A549 (cell line): Measurements from ENCODE around the gene SVOPL. TPM values are rescaled to one million over a fixed set of nuclear protein-coding genes. Genes with fewer than 3 reads are reported as not detected.

ENCODE experiments used
- ATAC-seq, 2 experiments: fragments of 200-7000 bp in 1 of 2; fragments of >200 bp in 1 of 2; cut with Nextera tagmentation in 1 of 2; cut with Tn5 transposase in 1 of 2; 3 replicates each; pipeline versions ENCODE4 v1.8.0 to v1.9.1; 2018 to 2020; ENCODE audit warnings: mild to moderate bottlenecking in 1 of 2, moderate library complexity in 1 of 2
- CTCF ChIA-PET: fragments of 300-600 bp; sonication (Branson Sonifier 250); formaldehyde crosslinking; extraction: SDS; loops from one replicate; lab custom pipeline; 2021; ENCODE audit warnings: antibody characterized with exemption, inconsistent platforms; lab: Yijun Ruan, JAX
- POLR2A ChIA-PET: fragments of 350-600 bp; formaldehyde crosslinking; extraction: SDS; loops from one replicate; lab custom pipeline; 2021; ENCODE audit warnings: antibody characterized with exemption, inconsistent platforms; lab: Yijun Ruan, JAX
- DNase-seq, 2 experiments: peaks; one replicate each; pipeline versions ENCODE4 v3.0.0 to v3.0.0-alpha.2; 2011 to 2016; ENCODE audit warnings: low read depth in 1 of 2, low spot score in 1 of 2
- FAIRE-seq: peaks from 2 replicates; lab custom pipeline; 2011; peaks lifted over from hg19 to GRCh38; lab: Jason Lieb, UNC
- H3K27ac ChIP-seq, 2 experiments: fragments of >200 bp; sonication (Bioruptor Twin); formaldehyde crosslinking; 3 replicates each; pipeline ENCODE4 v1.5.1; 2016 to 2017
- H3K4me1 ChIP-seq: fragments of >200 bp; sonication (Bioruptor Twin); formaldehyde crosslinking; 3 replicates; pipeline ENCODE4 v1.6.1; 2016
- H3K4me2 ChIP-seq: fragments of >200 bp; sonication (Bioruptor Twin); formaldehyde crosslinking; 3 replicates; pipeline ENCODE4 v1.6.1; 2016
- H3K4me3 ChIP-seq: fragments of >200 bp; sonication (Bioruptor Twin); formaldehyde crosslinking; 3 replicates; pipeline ENCODE4 v1.5.1; 2016
- H3K9me3 ChIP-seq: fragments of >200 bp; sonication (Bioruptor Twin); formaldehyde crosslinking; 3 replicates; pipeline ENCODE4 v1.6.1; 2016
- CBX2 ChIP-seq: fragments of 200-600 bp; sonication (generic); IDR thresholded peaks from 2 replicates; pipeline ENCODE4 v1.6.1; 2016; ENCODE audit warnings: low read depth, mild to moderate bottlenecking, borderline replicate concordance
- CHD4 ChIP-seq: fragments of 200-600 bp; sonication (generic); IDR thresholded peaks from 2 replicates; pipeline ENCODE4 v1.6.1; 2016; ENCODE audit warnings: antibody characterized with exemption, mild to moderate bottlenecking, borderline replicate concordance
- EHF ChIP-seq: fragments of 250-450 bp; sonication (Bioruptor Pico); IDR thresholded peaks from 2 replicates; pipeline ENCODE4 v1.5.0; 2020; ENCODE audit warnings: mild to moderate bottlenecking
- EHMT2 ChIP-seq: fragments of 200-600 bp; sonication (generic); IDR thresholded peaks from 2 replicates; pipeline ENCODE4 v1.6.1; 2016; ENCODE audit warnings: antibody characterized with exemption, low read depth, mild to moderate bottlenecking, moderate library complexity
- FOXS1 ChIP-seq: fragments of 250-450 bp; sonication (Bioruptor Pico); IDR thresholded peaks from 2 replicates; pipeline ENCODE4 v1.5.0; 2020; ENCODE audit warnings: mild to moderate bottlenecking, moderate library complexity
- HEYL ChIP-seq: fragments of 250-450 bp; sonication (Bioruptor Pico); IDR thresholded peaks from 2 replicates; pipeline ENCODE4 v1.8.0; 2021; ENCODE audit warnings: mild to moderate bottlenecking, moderate library complexity
- HOXB5 ChIP-seq: fragments of 250-450 bp; sonication (Bioruptor Pico); IDR thresholded peaks from 2 replicates; pipeline ENCODE4 v1.5.0; 2020; ENCODE audit warnings: mild to moderate bottlenecking, moderate library complexity
- KDM1A ChIP-seq: fragments of 200-600 bp; sonication (generic); IDR thresholded peaks from 2 replicates; pipeline ENCODE4 v1.6.1; 2016; ENCODE audit warnings: low read depth, mild to moderate bottlenecking
- MAZ ChIP-seq: fragments of 150-350 bp; IDR thresholded peaks from 2 replicates; pipeline ENCODE4 v1.6.1; 2014; ENCODE audit warnings: antibody characterized with exemption, low read depth, low read length, borderline replicate concordance
- NR3C1 ChIP-seq: fragments of >200 bp; sonication (Bioruptor Twin); formaldehyde crosslinking; IDR thresholded peaks from 3 replicates; pipeline ENCODE4 v1.6.1; 2017
- POLR2A ChIP-seq: IDR thresholded peaks from 2 replicates; pipeline ENCODE4 v1.6.1; 2012; ENCODE audit warnings: mild to moderate bottlenecking, low read length
- POLR2AphosphoS2 ChIP-seq: conservative IDR thresholded peaks from 2 replicates; pipeline ENCODE4 v1.6.1; 2012; ENCODE audit warnings: low read length, improper control_type of control experiment, inconsistent platforms
- RAD21 ChIP-seq, 2 experiments: fragments of >200 bp in 1 of 2; sonication (Bioruptor Twin) in 1 of 2; formaldehyde crosslinking in 1 of 2; IDR thresholded peaks in 1 of 2; conservative IDR thresholded peaks in 1 of 2; 2 replicates in 1 of 2; 3 replicates in 1 of 2; pipeline ENCODE4 v1.6.1; 2012 to 2018; ENCODE audit warnings: inconsistent platforms in 1 of 2
- RCOR1 ChIP-seq: fragments of 150-350 bp; IDR thresholded peaks from 2 replicates; pipeline ENCODE4 v1.6.1; 2014; ENCODE audit warnings: antibody characterized with exemption, low read length, low read depth
- SREBF2 ChIP-seq: fragments of 450-650 bp; IDR thresholded peaks from 2 replicates; pipeline ENCODE4 v1.6.1; 2014; ENCODE audit warnings: mild to moderate bottlenecking, moderate library complexity
- TFCP2L1 ChIP-seq: fragments of 250-450 bp; sonication (Bioruptor Pico); IDR thresholded peaks from 2 replicates; pipeline ENCODE4 v1.5.0; 2021; ENCODE audit warnings: mild to moderate bottlenecking
- TP53 ChIP-seq: fragments of 250-450 bp; sonication (Bioruptor Pico); IDR thresholded peaks from 2 replicates; pipeline ENCODE4 v1.5.0; 2021; ENCODE audit warnings: mild to moderate bottlenecking, moderate library complexity
- ZC3H11A ChIP-seq: fragments of 450-650 bp; IDR thresholded peaks from 2 replicates; pipeline ENCODE4 v1.6.1; 2014; ENCODE audit warnings: antibody characterized with exemption, mild to moderate bottlenecking
- WGBS: methylation state at CpG from one replicate; pipeline ENCODE4 v1.1.6; 2017; ENCODE audit errors: missing lambda C conversion rate; 5-methylcytosine and 5-hydroxymethylcytosine counted together
- polyA plus RNA-seq, 4 experiments: library from polyadenylated mRNA; depleted of rRNA in 3 of 4; stranded (reverse); fragments of >200 nt; fragmentation: RNase III in 1 of 4; extraction: RNeasy Plus Mini Kit Qiagen cat#74134 plus additional on column Dnase treatment in 1 of 4; gene quantifications; 2 replicates in 3 of 4; 3 replicates in 1 of 4; pipeline ENCODE4 v1.2.3, GENCODE V29; 2011 to 2017
- TF ChIP-seq, protein P1 (sequence below): fragments of 150-350 bp; IDR thresholded peaks from 2 replicates; pipeline ENCODE4 v1.6.1; 2014; ENCODE audit warnings: low read depth, mild to moderate bottlenecking, low read length
- TF ChIP-seq, protein P2 (sequence below): fragments of >200 bp; sonication (Bioruptor Twin); formaldehyde crosslinking; IDR thresholded peaks from 3 replicates; pipeline ENCODE4 v1.6.1; 2016
- TF ChIP-seq, protein P3 (sequence below): fragments of >200 bp; sonication (Bioruptor Twin); formaldehyde crosslinking; IDR thresholded peaks from 3 replicates; pipeline ENCODE4 v1.5.1; 2016
- TF ChIP-seq, protein P4 (sequence below): fragments of >200 bp; sonication (Bioruptor Twin); formaldehyde crosslinking; IDR thresholded peaks from 2 replicates; pipeline ENCODE4 v1.6.1; 2016
- TF ChIP-seq, protein P5 (sequence below): IDR thresholded peaks from 2 replicates; pipeline ENCODE4 v1.6.1; 2012
- TF ChIP-seq, protein P6 (sequence below): IDR thresholded peaks from 2 replicates; pipeline ENCODE4 v1.6.1; 2012; ENCODE audit warnings: low read depth, borderline replicate concordance

SVOPL gene
- polyA plus RNA-seq, 2 of the 4 experiments (the other 2 are of a cell fraction): 0.21 TPM; not detected in 1

DNA sequence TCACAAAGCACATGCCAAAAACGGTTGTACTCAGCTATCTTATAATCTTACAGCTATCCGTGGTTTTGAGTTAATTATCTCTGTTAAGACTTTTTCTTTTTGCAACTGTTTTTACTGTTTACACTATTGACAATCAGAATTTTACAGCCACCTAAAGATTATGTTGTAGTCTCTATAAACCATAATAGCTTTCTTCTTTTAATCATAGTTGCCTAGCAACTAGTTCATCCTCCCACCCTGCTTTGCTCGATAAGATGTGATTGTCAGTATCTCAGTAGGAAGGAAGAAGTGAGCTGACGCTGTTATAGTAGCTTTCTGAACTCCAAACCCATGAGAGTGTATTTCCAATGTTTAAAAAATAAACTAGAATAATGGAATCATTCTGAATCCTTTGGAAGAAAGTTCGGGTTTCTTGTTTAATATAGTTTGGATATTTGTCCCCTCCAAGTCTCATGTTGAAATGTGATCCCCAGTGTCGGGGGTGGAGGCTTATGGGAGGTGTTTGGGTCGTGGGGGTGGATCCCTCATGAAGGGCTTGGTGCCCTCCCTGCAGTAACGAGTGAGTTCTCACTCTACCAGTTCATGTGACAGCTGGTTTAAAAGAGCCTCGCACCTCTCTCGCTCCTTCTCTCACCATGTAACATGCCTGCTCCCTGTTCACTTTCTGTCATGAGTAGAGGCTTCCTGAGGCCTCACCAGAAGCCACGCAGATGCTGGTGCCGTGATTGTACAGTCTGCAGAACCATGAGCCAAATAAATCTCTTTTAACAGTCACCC is 68.1 kb downstream of the SVOPL start:
- no peak overlapping the region for H3K4me2 ChIP-seq
- WGBS: 30% methylated on average over 12 of the region's 12 CpGs
- CTCF ChIA-PET: interaction anchor here (1.2 to 1.4 kb wide), 2 partner anchors 12 to 13 kb away, joined by 4 read pairs; no protein-coding TSS in a partner anchor

DNA sequence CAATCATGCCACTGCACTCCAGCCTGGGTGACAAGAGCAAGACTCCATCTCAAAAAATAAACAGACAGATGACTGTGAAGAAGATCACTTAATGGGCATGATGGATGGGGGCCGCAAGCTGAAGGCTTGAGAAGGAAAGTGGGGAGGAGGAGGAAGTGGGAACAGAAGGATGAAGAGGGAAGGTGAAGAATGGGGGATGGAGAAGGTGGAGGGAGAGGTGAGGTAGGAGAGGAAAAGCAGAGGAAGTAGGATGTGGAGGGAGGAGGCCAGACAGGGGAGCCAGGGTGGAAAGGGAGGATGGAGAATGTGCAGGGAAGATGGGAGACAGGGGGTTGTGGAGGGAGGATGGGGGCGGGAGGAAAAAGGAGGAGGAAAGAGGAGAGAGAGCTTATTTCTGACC is 68.8 kb downstream of the SVOPL start:
- Histone ChIP-seq H3K4me2 (no peak overlapping the region), H3K4me1 (no peaks in the 10 kb centered on the region), H3K4me3 (no peak overlapping the region), H3K9me3 (no peaks in the 10 kb centered on the region)
- CTCF ChIA-PET: interaction anchor here (1.2 to 1.4 kb wide), 2 partner anchors 12 kb away, joined by 4 read pairs; no protein-coding TSS in a partner anchor
- no peak for ATAC-seq
- TF ChIP-seq EHF (CRISPR knock-in tag) (no peak), TP53 (CRISPR knock-in tag) (no peak), HEYL (CRISPR knock-in tag) (no peak), SREBF2 (no peak), HOXB5 (CRISPR knock-in tag) (no peak), POLR2A (no peak), NR3C1 (no peak)
- TF ChIP-seq, protein P1, sequence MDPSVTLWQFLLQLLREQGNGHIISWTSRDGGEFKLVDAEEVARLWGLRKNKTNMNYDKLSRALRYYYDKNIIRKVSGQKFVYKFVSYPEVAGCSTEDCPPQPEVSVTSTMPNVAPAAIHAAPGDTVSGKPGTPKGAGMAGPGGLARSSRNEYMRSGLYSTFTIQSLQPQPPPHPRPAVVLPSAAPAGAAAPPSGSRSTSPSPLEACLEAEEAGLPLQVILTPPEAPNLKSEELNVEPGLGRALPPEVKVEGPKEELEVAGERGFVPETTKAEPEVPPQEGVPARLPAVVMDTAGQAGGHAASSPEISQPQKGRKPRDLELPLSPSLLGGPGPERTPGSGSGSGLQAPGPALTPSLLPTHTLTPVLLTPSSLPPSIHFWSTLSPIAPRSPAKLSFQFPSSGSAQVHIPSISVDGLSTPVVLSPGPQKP: no peak
- TF ChIP-seq, protein P2, sequence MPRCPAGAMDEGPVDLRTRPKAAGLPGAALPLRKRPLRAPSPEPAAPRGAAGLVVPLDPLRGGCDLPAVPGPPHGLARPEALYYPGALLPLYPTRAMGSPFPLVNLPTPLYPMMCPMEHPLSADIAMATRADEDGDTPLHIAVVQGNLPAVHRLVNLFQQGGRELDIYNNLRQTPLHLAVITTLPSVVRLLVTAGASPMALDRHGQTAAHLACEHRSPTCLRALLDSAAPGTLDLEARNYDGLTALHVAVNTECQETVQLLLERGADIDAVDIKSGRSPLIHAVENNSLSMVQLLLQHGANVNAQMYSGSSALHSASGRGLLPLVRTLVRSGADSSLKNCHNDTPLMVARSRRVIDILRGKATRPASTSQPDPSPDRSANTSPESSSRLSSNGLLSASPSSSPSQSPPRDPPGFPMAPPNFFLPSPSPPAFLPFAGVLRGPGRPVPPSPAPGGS: no peak
- TF ChIP-seq, protein P3, sequence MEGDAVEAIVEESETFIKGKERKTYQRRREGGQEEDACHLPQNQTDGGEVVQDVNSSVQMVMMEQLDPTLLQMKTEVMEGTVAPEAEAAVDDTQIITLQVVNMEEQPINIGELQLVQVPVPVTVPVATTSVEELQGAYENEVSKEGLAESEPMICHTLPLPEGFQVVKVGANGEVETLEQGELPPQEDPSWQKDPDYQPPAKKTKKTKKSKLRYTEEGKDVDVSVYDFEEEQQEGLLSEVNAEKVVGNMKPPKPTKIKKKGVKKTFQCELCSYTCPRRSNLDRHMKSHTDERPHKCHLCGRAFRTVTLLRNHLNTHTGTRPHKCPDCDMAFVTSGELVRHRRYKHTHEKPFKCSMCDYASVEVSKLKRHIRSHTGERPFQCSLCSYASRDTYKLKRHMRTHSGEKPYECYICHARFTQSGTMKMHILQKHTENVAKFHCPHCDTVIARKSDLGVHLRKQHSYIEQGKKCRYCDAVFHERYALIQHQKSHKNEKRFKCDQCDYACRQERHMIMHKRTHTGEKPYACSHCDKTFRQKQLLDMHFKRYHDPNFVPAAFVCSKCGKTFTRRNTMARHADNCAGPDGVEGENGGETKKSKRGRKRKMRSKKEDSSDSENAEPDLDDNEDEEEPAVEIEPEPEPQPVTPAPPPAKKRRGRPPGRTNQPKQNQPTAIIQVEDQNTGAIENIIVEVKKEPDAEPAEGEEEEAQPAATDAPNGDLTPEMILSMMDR: no peak
- TF ChIP-seq, protein P4, sequence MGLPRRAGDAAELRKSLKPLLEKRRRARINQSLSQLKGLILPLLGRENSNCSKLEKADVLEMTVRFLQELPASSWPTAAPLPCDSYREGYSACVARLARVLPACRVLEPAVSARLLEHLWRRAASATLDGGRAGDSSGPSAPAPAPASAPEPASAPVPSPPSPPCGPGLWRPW: no peak
- TF ChIP-seq, all 56 proteins: peak for 0
- no peak for DNase-seq
- H3K27ac ChIP-seq: no peak overlapping the region
- FAIRE-seq: no peak
- 50% methylated on average over 2 of the region's 2 CpGs for WGBS
- POLR2A ChIA-PET: no interaction called here

More for the DNA sequence above, 68.1 kb downstream of the SVOPL start:
- Histone ChIP-seq H3K4me1 (no peaks in the 10 kb centered on the region), H3K4me3 (no peak overlapping the region), H3K9me3 (no peaks in the 10 kb centered on the region), H3K27ac (no peak overlapping the region)
- FAIRE-seq (no peak), ATAC-seq (no peak), DNase-seq (no peak)
- POLR2A ChIA-PET: no interaction called here
- no peak for TF ChIP-seq EHF (CRISPR knock-in tag)

DNA sequence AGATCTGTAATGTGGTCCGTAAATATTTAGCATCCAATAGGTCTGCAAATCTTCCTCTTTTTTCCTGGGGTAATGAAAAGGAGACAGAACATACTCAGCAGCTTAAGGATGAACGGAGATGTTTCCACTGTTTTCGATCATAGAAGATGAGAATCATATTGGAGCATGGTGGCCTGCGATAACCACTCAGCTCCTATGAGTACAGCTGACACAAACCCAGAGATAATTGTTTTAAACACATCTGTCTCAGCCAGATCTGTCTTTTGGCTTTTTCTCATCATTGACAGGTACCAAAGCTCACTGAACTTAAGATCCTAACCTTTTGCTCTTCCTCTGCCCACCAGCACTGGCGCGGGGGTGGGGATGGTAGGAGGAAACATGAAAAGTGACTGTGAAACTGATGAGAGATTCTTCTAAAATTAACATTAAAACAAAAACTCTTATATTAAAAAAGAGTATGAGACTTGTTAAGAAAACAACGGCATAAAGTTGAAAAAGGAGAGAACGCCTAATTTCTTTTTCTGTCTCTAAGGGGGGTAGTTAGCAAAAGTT is 71.0 kb downstream of the SVOPL start:
- ATAC-seq (no peak), DNase-seq (no peak), FAIRE-seq (no peak)
- Histone ChIP-seq H3K27ac (no peak overlapping the region), H3K4me1 (no peaks in the 10 kb centered on the region), H3K4me2 (no peak overlapping the region), H3K4me3 (no peak overlapping the region), H3K9me3 (no peaks in the 10 kb centered on the region)
- TF ChIP-seq NR3C1: no peak
- TF ChIP-seq KDM1A: no peak
- CTCF ChIA-PET: no interaction called here
- 82% methylated on average over 8 of the region's 8 CpGs for WGBS
- POLR2A ChIA-PET: no interaction called here

DNA sequence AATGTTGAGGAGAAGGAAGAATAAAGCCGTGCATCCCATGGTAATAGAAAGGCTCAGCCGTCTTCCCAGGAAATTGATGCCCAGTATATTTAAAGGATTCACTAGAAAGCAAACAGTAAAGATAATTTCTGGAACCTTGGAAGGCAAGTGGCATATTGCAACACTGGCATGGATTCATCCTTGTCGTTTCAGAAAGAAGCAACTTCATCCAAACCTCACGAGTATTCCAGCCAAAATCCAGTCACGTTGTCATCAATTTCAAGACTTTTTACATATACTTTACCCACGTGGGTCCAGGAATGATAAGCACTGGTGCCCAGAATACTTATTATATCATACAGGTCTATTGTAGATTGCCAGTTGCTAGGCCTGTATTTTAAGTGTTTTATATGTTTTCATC is 73.8 kb downstream of the SVOPL start:
- Histone ChIP-seq H3K4me2 (no peak overlapping the region), H3K4me1 (no peaks in the 10 kb centered on the region), H3K27ac (no peak overlapping the region), H3K4me3 (no peak overlapping the region), H3K9me3 (no peaks in the 10 kb centered on the region)
- ChIA-PET POLR2A (no interaction called here), CTCF (interaction anchor here (0.6 kb wide), 1 partner anchor 47 kb away, joined by 4 read pairs; no protein-coding TSS in a partner anchor)
- no peak for DNase-seq
- ATAC-seq: no peak
- no peak for FAIRE-seq
- WGBS: 37% methylated on average over 6 of the region's 6 CpGs
- TF ChIP-seq CBX2: no peak
- no peak for TF ChIP-seq FOXS1 (CRISPR knock-in tag)
- TF ChIP-seq HOXB5 (CRISPR knock-in tag): no peak
- no peak for TF ChIP-seq KDM1A
- no peak for TF ChIP-seq ZC3H11A
- TF ChIP-seq, protein P5, sequence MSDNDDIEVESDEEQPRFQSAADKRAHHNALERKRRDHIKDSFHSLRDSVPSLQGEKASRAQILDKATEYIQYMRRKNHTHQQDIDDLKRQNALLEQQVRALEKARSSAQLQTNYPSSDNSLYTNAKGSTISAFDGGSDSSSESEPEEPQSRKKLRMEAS: no peak
- TF ChIP-seq, protein P6, sequence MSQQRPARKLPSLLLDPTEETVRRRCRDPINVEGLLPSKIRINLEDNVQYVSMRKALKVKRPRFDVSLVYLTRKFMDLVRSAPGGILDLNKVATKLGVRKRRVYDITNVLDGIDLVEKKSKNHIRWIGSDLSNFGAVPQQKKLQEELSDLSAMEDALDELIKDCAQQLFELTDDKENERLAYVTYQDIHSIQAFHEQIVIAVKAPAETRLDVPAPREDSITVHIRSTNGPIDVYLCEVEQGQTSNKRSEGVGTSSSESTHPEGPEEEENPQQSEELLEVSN: no peak
- no peak for TF ChIP-seq MAZ
- no peak for TF ChIP-seq CHD4
- TF ChIP-seq TP53 (CRISPR knock-in tag): no peak
- TF ChIP-seq RAD21 (conservative IDR thresholded peaks at IDR 0.05 in 1 of 2, IDR thresholded peaks at IDR 0.05 in 1 of 2): no peak
- no peak for TF ChIP-seq EHMT2
- no peak for TF ChIP-seq RCOR1
- TF ChIP-seq POLR2AphosphoS2: no peak
- no peak for TF ChIP-seq TFCP2L1
